ENCODE results near the gene MTHFD2L.

MTHFD2L gene

GRCh38 chr4:74344031-74344430 lies 186.1 kb downstream of the MTHFD2L start:
- DNase-seq = no peak
